GM18861 (cell line): Measurements from ENCODE around the gene WBP1.
"Not testable (repeated sequence)": the region's sequence is repeated elsewhere in the genome, so short reads cannot be mapped to it uniquely, and the experiment has no call there.

ENCODE experiments used
- ATAC-seq: cut with Tn5 transposase; IDR thresholded peaks from one replicate; pipeline ENCODE4 v1.9.1; 2021; ENCODE audit not compliant: unreplicated experiment

The WBP1 gene

GRCh38 chr2:74458132-74458937 lies at the start of gene WBP1:
Gene WBP1, plus strand, starts transcription at chr2:74458438. Its CDS starts 165 bp downstream, at chr2:74458603.
- peak; percentile 78 for ATAC-seq

DNA sequence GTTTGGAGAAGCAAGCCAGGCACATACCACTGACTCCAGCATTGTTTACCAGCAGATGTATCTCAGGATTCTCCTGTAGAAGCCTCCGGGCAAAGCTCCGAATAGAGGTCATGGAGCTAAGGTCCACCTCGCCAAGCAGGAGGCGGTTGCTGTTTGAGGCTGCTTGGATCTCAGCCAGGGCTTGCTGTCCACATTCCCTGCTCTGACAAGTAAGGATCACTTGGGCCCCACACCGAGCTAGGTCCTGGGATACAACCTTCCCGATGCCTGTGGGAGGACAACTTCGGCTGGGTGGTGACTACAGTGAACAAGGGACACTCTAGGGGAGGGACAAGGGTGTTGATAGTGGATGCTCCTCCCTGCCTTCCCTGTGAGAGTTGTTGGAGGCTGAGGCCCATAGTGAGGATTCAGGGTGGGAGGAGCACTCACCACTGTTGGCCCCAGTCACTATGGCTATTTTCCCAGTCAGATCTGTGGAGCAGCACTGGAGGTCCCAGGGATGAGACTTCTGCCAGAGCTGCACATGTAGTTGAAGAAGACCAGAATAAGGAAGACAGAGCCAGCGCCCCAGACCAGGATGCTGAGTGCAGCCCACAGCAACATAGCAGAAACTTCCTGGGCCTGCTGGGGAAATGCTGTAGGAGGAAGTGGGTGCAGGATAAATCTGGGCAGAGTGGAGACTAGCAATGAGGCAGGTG lies 45.1 kb upstream of the WBP1 start:
- ATAC-seq, result no peak

DNA sequence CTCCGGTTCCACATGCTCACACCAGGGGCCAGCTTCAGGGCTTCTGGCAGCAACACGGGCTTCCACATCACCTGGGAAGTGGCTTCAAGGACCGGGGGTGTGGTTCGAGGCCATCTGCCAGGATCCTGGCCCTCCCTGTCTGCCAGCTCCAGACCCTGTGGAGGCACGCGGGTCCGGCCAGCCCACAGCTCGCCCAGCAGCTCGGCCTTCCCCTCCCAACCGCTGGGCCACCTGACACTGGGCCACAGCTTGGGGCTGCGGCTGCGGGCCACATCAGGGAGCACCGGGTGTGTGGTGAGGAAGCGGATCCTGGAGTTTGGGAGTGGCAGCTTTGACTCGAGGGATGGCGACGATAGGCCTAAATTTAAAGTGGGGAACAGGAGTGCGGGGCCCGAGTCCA lies 43.8 kb upstream of the WBP1 start:
- no peak for ATAC-seq

DNA sequence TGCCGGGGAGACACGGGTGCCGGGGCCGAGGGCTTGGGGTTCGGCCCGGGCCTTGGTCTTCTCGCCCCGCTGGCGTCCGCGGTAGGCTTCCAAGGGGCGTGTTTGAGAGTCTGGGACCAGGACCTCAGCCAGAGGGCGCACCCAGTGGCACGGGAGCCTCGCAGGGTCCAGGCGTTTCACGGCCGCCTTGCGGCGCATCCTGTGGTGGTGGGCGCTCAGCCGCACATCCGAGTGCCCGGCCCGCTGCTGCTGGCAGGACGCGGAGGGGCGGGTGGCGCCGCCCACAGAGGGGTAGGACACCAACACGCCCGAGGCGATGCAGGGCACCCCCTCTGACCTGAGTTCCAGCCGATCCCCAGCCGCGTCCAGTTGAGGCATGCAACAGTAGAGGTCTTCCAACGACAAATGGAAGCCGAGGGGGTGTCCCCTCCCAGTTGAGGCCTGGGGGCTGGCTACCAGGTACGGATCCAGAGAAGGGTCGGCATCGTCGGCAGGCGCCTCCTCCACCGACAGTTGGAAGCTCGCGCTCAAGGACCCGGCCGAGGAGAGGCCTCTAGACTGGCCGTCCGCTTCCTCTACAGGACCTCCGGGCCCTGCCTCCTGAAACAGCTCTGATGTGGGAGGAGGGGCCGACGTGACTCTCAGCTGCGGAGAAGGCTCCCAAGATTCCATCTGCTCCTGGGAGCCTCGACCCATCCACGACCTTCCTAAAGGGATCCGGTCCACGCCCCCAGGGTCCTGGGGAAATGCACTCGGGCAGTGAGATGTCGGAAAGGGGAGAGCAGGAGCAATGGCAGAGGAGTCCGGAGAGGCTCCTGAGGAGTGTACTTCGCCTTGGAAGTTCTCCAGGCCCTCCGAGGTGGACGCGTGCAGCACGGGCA lies 43.1 kb upstream of the WBP1 start:
- ATAC-seq, result peak; percentile 47

GRCh38 chr2:74415762-74416395 lies 42.4 kb upstream of the WBP1 start:
- ATAC-seq, result no peak

DNA sequence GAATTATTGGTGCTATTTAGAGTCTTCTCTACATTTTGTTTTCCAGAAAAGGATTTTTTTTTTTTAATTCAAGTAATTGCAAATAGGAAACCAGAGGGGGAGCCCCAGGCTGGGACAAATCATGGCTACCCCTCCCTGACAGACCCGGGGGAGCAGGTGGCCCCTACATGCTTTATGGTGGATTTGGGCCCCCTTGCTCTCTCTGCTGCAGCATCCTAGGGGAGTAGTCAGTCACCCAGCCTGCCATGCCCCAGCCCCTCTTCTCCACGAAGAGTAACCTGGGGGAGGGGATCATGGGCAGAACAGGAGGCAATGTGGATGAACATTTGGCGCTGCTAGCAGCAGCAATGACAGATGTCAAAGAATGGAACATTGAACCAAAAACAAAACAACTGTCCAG lies 41.5 kb upstream of the WBP1 start:
- ATAC-seq, result no peak

GRCh38 chr2:74417197-74417596 lies 41.0 kb upstream of the WBP1 start:
- no peak for ATAC-seq

- ATAC-seq, result no peak
Measured at GRCh38 chr2:74417763-74418162, 40.5 kb upstream of the WBP1 start.

GRCh38 chr2:74418312-74418711 lies 39.9 kb upstream of the WBP1 start:
- ATAC-seq, result no peak

GRCh38 chr2:74419345-74419744 lies 38.9 kb upstream of the WBP1 start:
- no peak for ATAC-seq

DNA sequence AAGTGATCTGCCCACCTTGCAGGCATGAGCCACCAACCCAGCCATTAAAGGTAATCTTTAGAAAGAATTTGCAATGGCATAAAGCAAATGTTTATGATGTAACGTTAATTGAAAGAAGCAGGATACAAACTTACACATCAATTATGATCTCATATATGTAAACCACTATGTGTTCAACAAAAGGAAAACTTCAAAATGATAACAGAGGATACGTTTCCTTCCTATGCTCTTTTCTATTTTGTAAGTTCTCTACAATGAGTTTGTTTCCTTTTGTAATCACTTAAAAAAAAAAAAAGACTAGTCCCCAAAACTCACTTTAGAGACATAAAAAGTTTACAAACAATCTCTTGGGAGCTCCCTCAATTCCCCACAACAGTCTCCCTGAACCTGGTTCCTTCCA lies 38.2 kb upstream of the WBP1 start:
- ATAC-seq, result no peak

DNA sequence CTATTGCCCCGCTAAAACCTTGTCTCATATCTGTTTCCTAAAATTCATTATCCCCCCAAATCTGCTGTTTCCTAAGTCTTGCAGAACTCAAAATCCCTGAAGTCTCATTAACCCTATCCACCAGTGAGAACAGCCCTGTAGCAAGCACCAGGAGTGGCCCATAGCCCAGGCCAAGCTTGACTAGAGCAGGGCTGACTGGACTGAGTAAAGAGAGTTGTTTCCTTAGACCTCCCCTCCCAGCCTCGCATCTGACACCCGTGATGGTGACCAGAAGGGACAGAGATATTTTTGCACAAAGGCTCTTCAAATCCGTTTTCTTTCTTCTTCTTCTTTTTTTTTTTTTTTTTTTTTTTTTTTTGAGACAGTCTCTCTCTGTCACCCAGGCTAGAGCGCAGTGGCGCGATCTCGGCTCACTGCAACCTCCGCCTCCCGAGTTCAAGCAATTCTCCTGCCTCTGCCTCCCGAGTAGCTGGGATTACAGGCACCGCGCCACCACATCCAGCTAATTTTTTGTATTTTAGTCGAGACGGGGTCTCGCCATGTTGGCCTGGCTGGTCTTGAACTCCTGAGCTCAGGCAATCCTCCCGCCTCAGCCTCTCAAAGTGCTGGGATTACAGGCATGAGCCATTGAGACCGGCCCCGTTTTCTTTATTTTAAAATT lies 37.7 kb upstream of the WBP1 start:
- not testable (repeated sequence) for ATAC-seq

DNA sequence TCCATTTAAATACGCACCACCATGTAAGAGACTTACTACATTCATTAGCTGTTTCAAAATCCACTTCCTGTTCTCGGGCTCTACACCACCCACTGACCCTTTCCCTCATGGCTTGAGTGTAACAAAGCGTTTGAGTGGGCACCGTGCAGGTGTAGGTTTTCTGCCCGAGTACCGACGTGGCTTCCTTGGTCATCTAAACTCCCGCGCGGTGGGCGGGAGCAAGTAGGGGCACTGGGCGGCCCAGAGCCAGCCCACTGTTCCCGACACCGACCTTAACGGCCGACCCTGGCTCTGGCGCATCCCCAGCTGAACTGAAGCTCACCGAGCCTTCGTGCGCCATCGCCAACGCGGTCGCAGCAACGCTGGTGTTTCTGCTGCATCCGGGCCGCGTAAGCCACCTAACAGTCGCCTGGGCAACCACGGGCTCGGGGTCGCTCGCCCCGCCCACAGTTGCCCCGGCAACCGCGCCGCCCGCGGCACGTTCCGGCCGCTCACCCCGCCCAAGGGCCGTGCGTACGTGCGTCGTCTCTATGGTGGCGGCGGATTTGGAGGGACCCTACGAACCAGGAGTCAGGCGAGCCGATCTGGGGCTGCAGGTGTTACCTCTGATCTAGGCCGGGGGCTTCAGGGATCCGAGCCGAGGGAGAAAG lies 36.9 kb upstream of the WBP1 start, which contains the start of the genes C2orf81 and WDR54:
Gene C2orf81, minus strand, starts transcription at position 399 of the 650 bp plus-strand sequence. Its CDS starts 59 bp downstream, at position 340.
Gene WDR54, plus strand, starts transcription at position 510 of the 650 bp plus-strand sequence. CDS start 424 bp downstream, outside the sequence.
- peak; percentile 86 for ATAC-seq

DNA sequence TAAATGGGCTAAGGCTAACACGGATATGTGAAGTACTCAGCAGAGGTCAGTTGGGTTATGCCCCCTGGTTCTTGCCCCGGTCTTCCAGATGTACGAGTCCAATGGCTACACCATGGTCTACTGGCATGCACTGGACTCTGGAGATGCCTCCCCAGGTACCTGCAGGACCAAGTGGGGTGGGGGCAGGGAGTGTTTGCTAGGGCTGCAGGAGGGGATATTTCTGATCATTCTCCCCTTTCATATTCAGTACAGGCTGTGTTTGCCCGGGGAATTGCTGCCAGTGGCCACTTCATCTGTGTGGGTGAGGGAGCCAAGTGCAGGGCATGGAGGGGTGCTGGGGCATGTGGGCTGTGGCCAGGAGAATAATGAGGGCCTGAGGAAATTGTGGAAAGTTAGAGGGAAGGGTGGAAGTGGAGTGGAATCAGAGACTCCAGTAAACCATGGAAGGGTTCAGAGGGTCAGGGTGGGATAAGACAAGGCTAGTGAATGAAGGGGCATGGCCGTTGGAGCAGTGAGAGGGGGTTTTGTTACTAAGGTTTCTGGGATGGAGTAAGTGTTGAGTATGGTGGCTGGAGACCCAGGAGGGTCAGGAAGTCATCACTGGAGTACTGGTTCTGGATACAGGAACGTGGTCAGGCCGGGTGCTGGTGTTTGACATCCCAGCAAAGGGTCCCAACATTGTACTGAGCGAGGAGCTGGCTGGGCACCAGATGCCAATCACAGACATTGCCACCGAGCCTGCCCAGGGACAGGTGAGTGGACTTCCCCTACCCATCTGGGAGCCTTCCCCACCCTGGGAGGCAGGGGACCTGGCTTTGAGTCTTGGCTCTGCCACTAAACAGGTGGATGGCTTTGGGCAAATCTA lies 34.8 kb upstream of the WBP1 start:
- no peak for ATAC-seq

GRCh38 chr2:74424139-74424992 lies 33.9 kb upstream of the WBP1 start:
- no peak for ATAC-seq

DNA sequence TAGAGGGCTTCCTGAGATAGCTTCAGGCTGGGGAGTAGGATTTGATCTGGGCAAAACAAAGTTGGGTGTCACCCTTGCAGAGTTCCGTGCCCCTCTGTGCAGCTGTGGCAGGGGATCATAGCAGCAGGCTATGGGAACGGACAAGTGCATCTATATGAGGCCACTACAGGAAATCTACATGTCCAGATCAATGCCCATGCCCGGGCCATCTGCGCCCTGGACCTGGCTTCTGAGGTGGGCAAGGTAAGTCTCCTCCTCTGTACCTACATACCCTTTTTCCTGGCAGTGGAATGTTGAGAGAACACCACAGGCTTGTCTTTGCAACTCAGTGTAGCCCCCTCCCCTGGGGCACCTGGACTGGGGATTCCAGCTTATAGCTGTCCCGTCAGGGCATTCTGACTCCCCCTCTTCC lies 33.2 kb upstream of the WBP1 start:
- ATAC-seq, result no peak

- no peak for ATAC-seq
Measured at GRCh38 chr2:74425523-74425922, 32.7 kb upstream of the WBP1 start.
